ENCODE results near the gene FUCA1.
"Not testable (repeated sequence)": the region's sequence is repeated elsewhere in the genome, so short reads cannot be mapped to it uniquely, and the experiment has no call there.

Gene FUCA1

DNA sequence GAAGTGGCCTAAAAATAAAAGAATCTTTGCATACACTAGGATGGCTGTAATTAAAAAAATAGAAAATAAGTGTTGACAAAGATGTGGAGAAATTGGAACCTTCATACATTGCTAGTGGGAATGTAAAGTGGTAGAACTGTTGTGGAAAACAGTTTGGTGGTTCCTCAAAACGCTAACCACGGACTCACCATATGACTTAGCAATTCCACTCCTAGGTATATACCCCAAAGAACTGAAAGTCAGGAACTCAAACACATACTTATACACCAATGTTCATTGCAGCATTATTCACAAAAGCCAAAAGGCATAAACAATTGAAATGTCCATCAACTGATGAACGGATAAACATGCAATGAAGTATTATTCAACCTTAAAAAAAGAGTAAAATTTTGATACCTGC, 32.1 kb downstream of the FUCA1 start:
- ChIA-PET POLR2A (no interaction called here), CTCF (interaction anchor here (0.6 kb wide), 1 partner anchor 278 kb away, joined by 4 read pairs; no protein-coding TSS in a partner anchor)
- DNase-seq (ENCODE audit: extremely low spot score): no peak
- no peak for TF ChIP-seq LEF1 (IDR thresholded peaks at IDR 0.05; ENCODE audit: borderline replicate concordance)
- no peak for TF ChIP-seq CTBP1 (IDR thresholded peaks at IDR 0.05; ENCODE audit: borderline replicate concordance)
- TF ChIP-seq NFRKB (IDR thresholded peaks at IDR 0.05): no peak
- no peak for TF ChIP-seq TARDBP (IDR thresholded peaks at IDR 0.05)
- no peak for TF ChIP-seq HDGF (IDR thresholded peaks at IDR 0.05; ENCODE audit: borderline replicate concordance)
- no peak for TF ChIP-seq SP1 (IDR thresholded peaks at IDR 0.05)
- TF ChIP-seq BHLHE40 (IDR thresholded peaks at IDR 0.05; ENCODE audit: borderline replicate concordance): no peak
- TF ChIP-seq FOXA1 (IDR thresholded peaks at IDR 0.05): no peak
- no peak for TF ChIP-seq PKNOX1 (IDR thresholded peaks at IDR 0.05)
- TF ChIP-seq L3MBTL2 (conservative IDR thresholded peaks at IDR 0.05): no peak
- no peak for TF ChIP-seq ELF4 (IDR thresholded peaks at IDR 0.05)
- TF ChIP-seq FOXK2 (IDR thresholded peaks at IDR 0.05): no peak
- no peak for TF ChIP-seq FOXM1 (IDR thresholded peaks at IDR 0.05; ENCODE audit: borderline replicate concordance)

GRCh38 chr1:23834156-23834555, 33.9 kb downstream of the FUCA1 start:
- POLR2A ChIA-PET: interaction anchor here (1.8 kb wide), 1 partner anchor 9 kb away, joined by 9 read pairs; the partner anchor contains the start of gene HMGCL
- CTCF ChIA-PET; DNase-seq (ENCODE audit: extremely low spot score): not testable (repeated sequence)

DNA sequence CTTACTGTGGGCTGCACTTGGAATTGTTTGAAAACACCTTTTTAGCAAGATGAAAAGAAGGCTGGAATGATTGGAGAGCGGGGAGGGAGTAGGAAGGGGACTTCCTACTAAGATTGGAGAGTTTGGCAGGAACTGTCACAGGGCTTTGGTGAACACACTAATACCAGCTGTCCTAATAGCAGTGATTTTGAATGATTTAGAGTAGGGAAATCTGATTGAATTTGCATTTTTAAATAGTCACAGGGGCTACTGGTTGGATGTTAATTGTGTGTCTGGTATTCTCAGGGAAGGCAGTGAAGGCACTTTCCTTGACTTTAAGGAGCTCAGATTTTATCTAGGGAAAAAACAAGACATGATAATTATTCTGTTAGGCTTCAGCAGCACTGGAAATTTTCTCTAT, 40.4 kb downstream of the FUCA1 start:
- ChIA-PET POLR2A (no interaction called here), CTCF (no interaction called here)
- no peak for DNase-seq (ENCODE audit: extremely low spot score)
- TF ChIP-seq LEF1 (IDR thresholded peaks at IDR 0.05; ENCODE audit: borderline replicate concordance) (no peak), ZNF384 (IDR thresholded peaks at IDR 0.05) (no peak), PKNOX1 (IDR thresholded peaks at IDR 0.05) (no peak), TARDBP (IDR thresholded peaks at IDR 0.05) (no peak), FOXM1 (IDR thresholded peaks at IDR 0.05; ENCODE audit: borderline replicate concordance) (no peak), SUZ12 (IDR thresholded peaks at IDR 0.05) (no peak), SP1 (IDR thresholded peaks at IDR 0.05) (no peak), ELF4 (IDR thresholded peaks at IDR 0.05) (no peak), BHLHE40 (IDR thresholded peaks at IDR 0.05; ENCODE audit: borderline replicate concordance) (no peak), CTBP1 (IDR thresholded peaks at IDR 0.05; ENCODE audit: borderline replicate concordance) (no peak), ARNT (IDR thresholded peaks at IDR 0.05) (no peak), L3MBTL2 (conservative IDR thresholded peaks at IDR 0.05) (no peak), FOXA1 (IDR thresholded peaks at IDR 0.05) (no peak), HDGF (IDR thresholded peaks at IDR 0.05; ENCODE audit: borderline replicate concordance) (no peak), FOXK2 (IDR thresholded peaks at IDR 0.05) (no peak)

DNA sequence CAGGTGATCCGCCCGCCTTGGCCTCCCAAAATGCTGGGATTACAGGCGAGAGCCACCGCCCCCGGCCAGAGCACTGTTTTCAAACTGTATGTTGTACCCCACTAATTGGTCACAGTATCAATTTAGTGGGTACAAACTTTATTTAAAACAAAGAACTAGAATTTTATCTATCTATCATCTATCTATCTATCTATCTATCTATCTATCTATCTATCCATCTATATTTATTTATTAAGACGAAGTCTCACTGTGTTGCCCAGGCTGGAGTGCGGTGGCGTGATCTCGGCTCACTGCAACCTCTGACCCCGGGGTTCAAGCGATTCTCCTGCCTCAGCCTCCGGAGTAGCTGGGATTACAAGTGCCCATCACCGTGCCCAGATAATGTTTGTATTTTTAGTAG, 41.5 kb downstream of the FUCA1 start:
- CTCF ChIA-PET; DNase-seq (ENCODE audit: extremely low spot score); POLR2A ChIA-PET: not testable (repeated sequence)

DNA sequence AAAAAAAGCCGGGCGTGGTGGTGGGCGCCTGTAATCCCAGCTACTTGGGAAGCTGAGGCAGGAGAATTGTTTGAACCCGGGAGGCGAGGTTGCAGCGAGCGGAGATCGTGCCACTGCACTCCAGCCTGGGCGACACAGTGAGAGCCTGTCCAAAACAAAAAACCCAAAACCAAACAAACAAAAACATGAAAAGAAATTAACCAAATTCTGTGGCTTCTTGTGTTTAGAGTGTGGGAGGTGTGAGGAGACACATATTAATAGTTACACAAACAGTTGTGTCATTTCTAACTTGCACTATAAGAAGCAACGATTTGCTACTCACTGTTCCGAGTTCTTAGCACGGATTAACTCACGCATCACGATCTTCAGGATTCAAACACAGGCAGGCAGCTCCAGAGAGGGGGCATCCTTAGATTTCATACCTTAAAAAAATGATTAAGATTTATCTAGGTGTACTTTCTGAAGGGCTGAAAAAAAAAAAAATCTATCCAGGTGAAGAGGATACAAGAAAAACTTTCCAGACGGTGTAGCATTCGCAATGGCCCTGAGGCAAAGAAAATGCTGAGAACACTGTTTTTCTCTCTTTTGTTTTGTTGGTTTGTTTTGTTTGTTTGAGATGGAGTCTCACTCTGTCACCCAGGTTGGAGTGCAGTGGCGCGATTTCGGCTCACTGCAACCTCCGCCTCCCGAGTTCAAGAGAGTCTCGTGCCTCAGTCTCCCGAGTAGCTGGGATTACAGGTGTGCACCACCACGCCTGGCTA, 42.1 kb downstream of the FUCA1 start:
- TF ChIP-seq ZNF384 (IDR thresholded peaks at IDR 0.05) (peak; percentile 87), FOXA1 (IDR thresholded peaks at IDR 0.05) (no peak)
- POLR2A ChIA-PET: interaction anchor here (0.6 to 2.5 kb wide), 15 partner anchors 8 to 273 kb away, joined by 3 to 14 read pairs (median 3); partner anchors contain the start of genes GALE and SRSF10
- CTCF ChIA-PET: interaction anchor here (0.6 kb wide), 1 partner anchor 88 kb away, joined by 4 read pairs; no protein-coding TSS in a partner anchor
- no peak for DNase-seq (ENCODE audit: extremely low spot score)

- peak; percentile 94 for DNase-seq (ENCODE audit: extremely low spot score)
- POLR2A ChIA-PET: interaction anchor here (0.6 to 2.5 kb wide), 18 partner anchors 9 to 272 kb away, joined by 3 to 14 read pairs (median 4); partner anchors contain the start of genes GALE, PITHD1 and SRSF10
- TF ChIP-seq FOXM1 (IDR thresholded peaks at IDR 0.05; ENCODE audit: borderline replicate concordance) (no peak), ELF4 (IDR thresholded peaks at IDR 0.05) (peak; percentile 47), NFRKB (IDR thresholded peaks at IDR 0.05) (0 out of 2 replicates have a peak, but pooled peaks have one; percentile 16), ZNF384 (IDR thresholded peaks at IDR 0.05) (no peak), HDGF (IDR thresholded peaks at IDR 0.05; ENCODE audit: borderline replicate concordance) (no peak)
- CTCF ChIA-PET: interaction anchor here (0.6 to 2.5 kb wide), 2 partner anchors 15 to 88 kb away, joined by 4 to 12 read pairs; no protein-coding TSS in a partner anchor
Observed at GRCh38 chr1:23825076-23825761, 42.9 kb downstream of the FUCA1 start, which contains the start of gene HMGCL. HMGCL (minus strand) TSS chr1:23825429; CDS start chr1:23825415, 14 bp downstream.

- no peak for DNase-seq (ENCODE audit: extremely low spot score)
- ChIA-PET CTCF (interaction anchor here (2.5 kb wide), 1 partner anchor 14 kb away, joined by 12 read pairs; no protein-coding TSS in a partner anchor), POLR2A (interaction anchor here (0.9 to 2.5 kb wide), 16 partner anchors 8 to 156 kb away, joined by 3 to 14 read pairs (median 4); partner anchors contain the start of genes GALE, PITHD1 and SRSF10)
- TF ChIP-seq HDGF (IDR thresholded peaks at IDR 0.05; ENCODE audit: borderline replicate concordance) (no peak), FOXA1 (IDR thresholded peaks at IDR 0.05) (no peak), FOXK2 (IDR thresholded peaks at IDR 0.05) (no peak), CTBP1 (IDR thresholded peaks at IDR 0.05; ENCODE audit: borderline replicate concordance) (no peak), ARNT (IDR thresholded peaks at IDR 0.05) (no peak), FOXM1 (IDR thresholded peaks at IDR 0.05; ENCODE audit: borderline replicate concordance) (no peak), PKNOX1 (IDR thresholded peaks at IDR 0.05) (no peak), L3MBTL2 (conservative IDR thresholded peaks at IDR 0.05) (no peak), SP1 (IDR thresholded peaks at IDR 0.05) (no peak), ELF4 (IDR thresholded peaks at IDR 0.05) (no peak), ZNF384 (IDR thresholded peaks at IDR 0.05) (no peak), SUZ12 (IDR thresholded peaks at IDR 0.05) (no peak), NFRKB (IDR thresholded peaks at IDR 0.05) (no peak), TARDBP (IDR thresholded peaks at IDR 0.05) (no peak)
Observed at GRCh38 chr1:23824711-23825075, 43.4 kb downstream of the FUCA1 start.
